Vagina (tissue), 2 donors: ENCODE results near the gene UBL3.

ENCODE experiments used
- CTCF ChIP-seq, 3 experiments: fragments of 450-650 bp in 2 of 3; fragments of 200-600 bp in 1 of 3; sonication (generic) in 1 of 3; IDR thresholded peaks; one replicate each; pipeline ENCODE4 v1.5.1; 2017 to 2019; ENCODE audit warnings: antibody characterized with exemption in 3 of 3, mild to moderate bottlenecking in 2 of 3, moderate library complexity in 2 of 3
- POLR2AphosphoS5 ChIP-seq, 2 donors: sonication (generic); formaldehyde crosslinking; IDR thresholded peaks; one replicate each; pipeline ENCODE4 v1.9.0; 2017; ENCODE audit warnings: antibody characterized with exemption in 2 of 2, mild to moderate bottlenecking in 2 of 2, low read depth in 1 of 2; ENCODE audit not compliant: insufficient read depth in 1 of 2

GRCh38 chr13:29855009-29855408 is 4.6 kb upstream of the UBL3 start:
- no peak for TF ChIP-seq POLR2AphosphoS5 (IDR thresholded peaks at IDR 0.05; ENCODE audit: insufficient read depth in 1 of 2, low read depth in 1 of 2)
- TF ChIP-seq CTCF (IDR thresholded peaks at IDR 0.05): no peak
